HEK293 (cell line): ENCODE measurements around the gene FILIP1L.

Experiments
- CTCF ChIP-seq: fragments of 450-650 bp; formaldehyde crosslinking; IDR thresholded peaks from 2 replicates; pipeline ENCODE4 v1.5.1; 2016; ENCODE audit warnings: missing biosample characterization, missing genetic modification characterization
- PRDM2 ChIP-seq: fragments of 450-650 bp; formaldehyde crosslinking; IDR thresholded peaks from 2 replicates; pipeline ENCODE4 v1.5.1; 2016; ENCODE audit warnings: missing biosample characterization, missing genetic modification characterization, borderline replicate concordance
- REST ChIP-seq: fragments of 450-650 bp; formaldehyde crosslinking; IDR thresholded peaks from 2 replicates; pipeline ENCODE4 v1.5.1; 2016; ENCODE audit warnings: missing biosample characterization, missing genetic modification characterization
- SETDB1 ChIP-seq: IDR thresholded peaks from one replicate; pipeline ENCODE4 v1.6.1; 2017; ENCODE audit warnings: mild to moderate bottlenecking, low read length, moderate library complexity, mixed read lengths; ENCODE audit not compliant: insufficient read length
- ZBTB1 ChIP-seq: fragments of 450-650 bp; formaldehyde crosslinking; IDR thresholded peaks from 2 replicates; pipeline ENCODE4 v1.5.1; 2016; ENCODE audit warnings: missing biosample characterization, missing genetic modification characterization
- ZBTB17 ChIP-seq: fragments of 450-650 bp; formaldehyde crosslinking; IDR thresholded peaks from 2 replicates; pipeline ENCODE4 v1.5.1; 2016; ENCODE audit warnings: missing biosample characterization, missing genetic modification characterization
- ZBTB21 ChIP-seq: fragments of 450-650 bp; formaldehyde crosslinking; IDR thresholded peaks from 2 replicates; pipeline ENCODE4 v1.5.1; 2017; ENCODE audit warnings: missing biosample characterization, missing genetic modification characterization
- ZBTB44 ChIP-seq: fragments of 450-650 bp; IDR thresholded peaks from 2 replicates; pipeline ENCODE4 v1.5.1; 2018; ENCODE audit warnings: missing biosample characterization, mild to moderate bottlenecking, missing genetic modification characterization
- ZBTB7A ChIP-seq: fragments of 450-650 bp; formaldehyde crosslinking; IDR thresholded peaks from 2 replicates; pipeline ENCODE4 v1.5.1; 2016; ENCODE audit warnings: low read depth, missing biosample characterization, missing genetic modification characterization
- ZNF2 ChIP-seq: fragments of 450-650 bp; formaldehyde crosslinking; IDR thresholded peaks from 2 replicates; pipeline ENCODE4 v1.5.1; 2016; ENCODE audit warnings: missing biosample characterization, missing genetic modification characterization
- ZNF214 ChIP-seq: fragments of 450-650 bp; formaldehyde crosslinking; IDR thresholded peaks from 2 replicates; pipeline ENCODE4 v1.5.1; 2017; ENCODE audit warnings: missing biosample characterization, mild to moderate bottlenecking, missing genetic modification characterization, borderline replicate concordance
- ZNF341 ChIP-seq: fragments of 450-650 bp; formaldehyde crosslinking; IDR thresholded peaks from 2 replicates; pipeline ENCODE4; 2016; ENCODE audit warnings: low read depth, missing biosample characterization, missing genetic modification characterization
- ZNF366 ChIP-seq: fragments of 450-650 bp; formaldehyde crosslinking; conservative IDR thresholded peaks from 2 replicates; pipeline ENCODE4 v1.5.1; 2016; ENCODE audit warnings: missing biosample characterization, missing genetic modification characterization
- ZNF48 ChIP-seq: fragments of 450-650 bp; formaldehyde crosslinking; IDR thresholded peaks from 2 replicates; pipeline ENCODE4 v1.5.1; 2016; ENCODE audit warnings: missing biosample characterization, missing genetic modification characterization
- ZNF510 ChIP-seq: fragments of 450-650 bp; formaldehyde crosslinking; IDR thresholded peaks from 2 replicates; pipeline ENCODE4 v1.5.1; 2018; ENCODE audit warnings: mild to moderate bottlenecking, missing genetic modification characterization, missing biosample characterization; ENCODE audit not compliant: insufficient replicate concordance
- ZNF514 ChIP-seq: fragments of 450-650 bp; formaldehyde crosslinking; IDR thresholded peaks from 2 replicates; pipeline ENCODE4 v1.5.1; 2016; ENCODE audit warnings: missing biosample characterization, missing genetic modification characterization
- ZNF585B ChIP-seq: fragments of 450-650 bp; formaldehyde crosslinking; IDR thresholded peaks from 2 replicates; pipeline ENCODE4 v1.5.1; 2016; ENCODE audit warnings: missing biosample characterization, missing genetic modification characterization
- ZNF639 ChIP-seq: fragments of 450-650 bp; formaldehyde crosslinking; IDR thresholded peaks from 2 replicates; pipeline ENCODE4 v1.5.1; 2016; ENCODE audit warnings: missing biosample characterization, missing genetic modification characterization
- ZNF658 ChIP-seq: fragments of 450-650 bp; formaldehyde crosslinking; IDR thresholded peaks from 2 replicates; pipeline ENCODE4; 2016; ENCODE audit warnings: missing biosample characterization, missing genetic modification characterization
- ZNF664 ChIP-seq: fragments of 450-650 bp; formaldehyde crosslinking; IDR thresholded peaks from 2 replicates; pipeline ENCODE4 v1.5.1; 2016; ENCODE audit warnings: missing biosample characterization, missing genetic modification characterization
- ZNF707 ChIP-seq: fragments of 450-650 bp; formaldehyde crosslinking; IDR thresholded peaks from 2 replicates; pipeline ENCODE4 v1.5.1; 2016; ENCODE audit warnings: missing biosample characterization, missing genetic modification characterization
- ZNF747 ChIP-seq: fragments of 450-650 bp; formaldehyde crosslinking; IDR thresholded peaks from 2 replicates; pipeline ENCODE4 v1.5.1; 2016; ENCODE audit warnings: missing biosample characterization, missing genetic modification characterization
- ZNF785 ChIP-seq: fragments of 450-650 bp; formaldehyde crosslinking; IDR thresholded peaks from 2 replicates; pipeline ENCODE4 v1.5.1; 2016; ENCODE audit warnings: missing biosample characterization, missing genetic modification characterization

Gene FILIP1L

GRCh38 chr3:100002599-100003350, 111.5 kb downstream of the FILIP1L start (continued):
- TF ChIP-seq PRDM2 (tag by site-specific recombination) (no peak), ZNF214 (no peak), ZBTB7A (tag by site-specific recombination) (no peak), ZBTB44 (no peak), ZNF707 (no peak), ZNF747 (tag by site-specific recombination) (no peak), ZNF585B (no peak), ZNF341 (tag by site-specific recombination) (no peak), ZNF658 (no peak), ZNF2 (tag by site-specific recombination) (peak; percentile 70), SETDB1 (no peak), REST (tag by site-specific recombination) (no peak), ZNF785 (no peak), ZNF48 (tag by site-specific recombination) (no peak), ZNF664 (no peak), ZBTB17 (peak; percentile 92), ZBTB1 (tag by site-specific recombination) (peak; percentile 82; the same call in 1 of the 2 replicates), ZNF510 (tag by site-specific recombination) (no peak), CTCF (tag by site-specific recombination) (no peak), ZNF639 (tag by site-specific recombination) (peak; percentile 98), ZBTB21 (peak; percentile 94), ZNF514 (tag by site-specific recombination) (no peak), ZNF366 (tag by site-specific recombination) (peak; percentile 96)
